GM21825 (cell line): ENCODE measurements around the gene USF3.

Experiments
- ATAC-seq: cut with Tn5 transposase; IDR thresholded peaks from one replicate; pipeline ENCODE4 v1.9.1; 2021; ENCODE audit warnings: mild to moderate bottlenecking, moderate library complexity; ENCODE audit not compliant: unreplicated experiment

Gene USF3

GRCh38 chr3:113697500-113698090, 1.2 kb upstream of the USF3 start:
- ATAC-seq = no peak

- ATAC-seq = peak; percentile 93
These were observed 437 bp upstream of the USF3 start for GRCh38 chr3:113696658-113697499.

- no peak for ATAC-seq
These were observed 1.0 kb downstream of the USF3 start for GRCh38 chr3:113695431-113695785.

GRCh38 chr3:113690482-113690881, 6.0 kb downstream of the USF3 start:
- no peak for ATAC-seq

- no peak for ATAC-seq
These were observed 10.3 kb downstream of the USF3 start for GRCh38 chr3:113685956-113686721.

- no peak for ATAC-seq
These were observed 11.3 kb downstream of the USF3 start for GRCh38 chr3:113685124-113685523.

- ATAC-seq = no peak
These were observed 12.1 kb downstream of the USF3 start for GRCh38 chr3:113684271-113684819.

GRCh38 chr3:113678773-113679172, 17.7 kb downstream of the USF3 start:
- no peak for ATAC-seq

- no peak for ATAC-seq
These were observed 18.7 kb downstream of the USF3 start for GRCh38 chr3:113677737-113678136.

GRCh38 chr3:113676261-113676660, 20.2 kb downstream of the USF3 start:
- no peak for ATAC-seq

GRCh38 chr3:113673593-113673992, 22.8 kb downstream of the USF3 start:
- ATAC-seq = no peak

- no peak for ATAC-seq
These were observed 28.4 kb downstream of the USF3 start for GRCh38 chr3:113668015-113668414.

- ATAC-seq = no peak
These were observed 31.8 kb downstream of the USF3 start for GRCh38 chr3:113664523-113665094.

GRCh38 chr3:113663761-113664160, 32.7 kb downstream of the USF3 start:
- no peak for ATAC-seq

- ATAC-seq = no peak
These were observed 33.1 kb downstream of the USF3 start for GRCh38 chr3:113663324-113663750.

- ATAC-seq = no peak
These were observed 33.6 kb downstream of the USF3 start for GRCh38 chr3:113662824-113663223.

- no peak for ATAC-seq
These were observed 35.5 kb downstream of the USF3 start for GRCh38 chr3:113660896-113661295.

- ATAC-seq = no peak
These were observed 36.0 kb downstream of the USF3 start for GRCh38 chr3:113660458-113660857.

- no peak for ATAC-seq
These were observed 36.4 kb downstream of the USF3 start for GRCh38 chr3:113659996-113660395.

GRCh38 chr3:113659101-113659541, 37.3 kb downstream of the USF3 start:
- no peak for ATAC-seq

GRCh38 chr3:113658107-113658506, 38.3 kb downstream of the USF3 start:
- no peak for ATAC-seq
